Measurements from ENCODE around the gene PAPPA.

DNA sequence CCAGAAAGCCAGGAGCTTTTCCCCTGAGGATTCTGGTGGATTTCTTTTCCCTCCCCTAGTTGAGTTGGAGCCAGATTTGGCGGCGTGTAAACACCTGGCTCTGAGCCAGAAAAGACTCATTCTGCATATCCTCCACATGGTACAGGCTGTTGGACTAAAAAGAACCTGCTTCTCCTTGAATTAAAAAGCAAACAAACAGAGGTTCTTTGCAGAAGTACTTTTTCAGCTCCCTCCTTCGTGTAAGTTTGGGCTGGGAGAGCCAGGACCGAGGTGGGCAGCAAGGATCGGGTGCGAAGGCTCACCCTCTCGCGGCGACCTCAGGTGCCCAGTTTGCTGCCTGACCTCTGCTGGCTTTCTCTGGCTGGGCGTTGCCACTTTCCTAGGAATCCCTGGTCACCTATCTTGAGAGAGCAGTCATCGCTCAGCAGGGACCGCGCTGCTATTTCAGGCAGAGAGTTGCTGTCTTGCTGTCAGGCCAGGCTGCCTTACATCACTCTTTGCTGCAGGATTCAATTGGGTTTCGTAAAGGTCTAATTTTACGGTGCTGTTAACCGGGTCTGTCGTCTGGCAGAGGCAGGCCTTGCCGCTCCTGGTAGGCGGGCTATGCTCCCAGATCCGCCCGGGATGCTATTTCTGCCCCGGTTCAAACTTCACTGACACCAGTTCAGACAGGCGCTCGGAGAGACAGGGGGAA is 3.2 kb downstream of the PAPPA start:
- TF ChIP-seq, protein P1, sequence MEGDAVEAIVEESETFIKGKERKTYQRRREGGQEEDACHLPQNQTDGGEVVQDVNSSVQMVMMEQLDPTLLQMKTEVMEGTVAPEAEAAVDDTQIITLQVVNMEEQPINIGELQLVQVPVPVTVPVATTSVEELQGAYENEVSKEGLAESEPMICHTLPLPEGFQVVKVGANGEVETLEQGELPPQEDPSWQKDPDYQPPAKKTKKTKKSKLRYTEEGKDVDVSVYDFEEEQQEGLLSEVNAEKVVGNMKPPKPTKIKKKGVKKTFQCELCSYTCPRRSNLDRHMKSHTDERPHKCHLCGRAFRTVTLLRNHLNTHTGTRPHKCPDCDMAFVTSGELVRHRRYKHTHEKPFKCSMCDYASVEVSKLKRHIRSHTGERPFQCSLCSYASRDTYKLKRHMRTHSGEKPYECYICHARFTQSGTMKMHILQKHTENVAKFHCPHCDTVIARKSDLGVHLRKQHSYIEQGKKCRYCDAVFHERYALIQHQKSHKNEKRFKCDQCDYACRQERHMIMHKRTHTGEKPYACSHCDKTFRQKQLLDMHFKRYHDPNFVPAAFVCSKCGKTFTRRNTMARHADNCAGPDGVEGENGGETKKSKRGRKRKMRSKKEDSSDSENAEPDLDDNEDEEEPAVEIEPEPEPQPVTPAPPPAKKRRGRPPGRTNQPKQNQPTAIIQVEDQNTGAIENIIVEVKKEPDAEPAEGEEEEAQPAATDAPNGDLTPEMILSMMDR (IDR thresholded peaks at IDR 0.05) = no peak
- no peak for TF ChIP-seq POLR2A (IDR thresholded peaks at IDR 0.05)
